DND-41 (cell line): ENCODE measurements around the gene ARHGAP35.

Source experiments
- ATAC-seq: fragments of 200-7000 bp; cut with Tn5 transposase; 3 replicates; pipeline ENCODE4 v1.9.1; 2021; ENCODE audit warnings: low read depth; ENCODE audit not compliant: insufficient read depth
- DNase-seq: peaks from one replicate; pipeline ENCODE4 v3.0.0-alpha.2; 2020
- H2AFZ ChIP-seq: 2 replicates; pipeline ENCODE4 v1.6.0; 2012; ENCODE audit warnings: low read depth, low read length
- H3K27ac ChIP-seq: 2 replicates; pipeline ENCODE4 v1.5.1; 2012; ENCODE audit warnings: low read length, inconsistent platforms
- H3K27me3 ChIP-seq: fragments of 200-600 bp; sonication (generic); 2 replicates; pipeline ENCODE4 v1.6.0; 2012; ENCODE audit warnings: low read length, mild to moderate bottlenecking, inconsistent platforms; ENCODE audit not compliant: insufficient read depth, poor library complexity
- H3K36me3 ChIP-seq: 2 replicates; pipeline ENCODE4 v1.5.1; 2012; ENCODE audit warnings: low read length, inconsistent platforms; ENCODE audit not compliant: insufficient read depth
- H3K4me1 ChIP-seq: 2 replicates; pipeline ENCODE4 v1.5.1; 2012; ENCODE audit warnings: mild to moderate bottlenecking, low read length; ENCODE audit not compliant: insufficient read depth
- H3K4me2 ChIP-seq: 2 replicates; pipeline ENCODE4 v1.6.0; 2012; ENCODE audit warnings: mild to moderate bottlenecking, moderate library complexity, low read length, inconsistent platforms; ENCODE audit not compliant: insufficient read depth
- H3K4me3 ChIP-seq, 2 experiments: fragments of 200-600 bp in 1 of 2; shearing (Covaris generic) in 1 of 2; 2 replicates each; pipeline ENCODE4 v1.5.1; 2012 to 2016; ENCODE audit warnings: inconsistent platforms in 2 of 2, low read length in 2 of 2, mild to moderate bottlenecking in 2 of 2, low read depth in 1 of 2, moderate library complexity in 1 of 2
- H3K79me2 ChIP-seq: 2 replicates; pipeline ENCODE4 v1.6.0; 2012; ENCODE audit warnings: low read length, inconsistent platforms; ENCODE audit not compliant: insufficient read depth
- H3K9ac ChIP-seq: 2 replicates; pipeline ENCODE4 v1.6.0; 2012; ENCODE audit warnings: low read depth, mild to moderate bottlenecking, inconsistent platforms, low read length, moderate library complexity
- H3K9me3 ChIP-seq: 2 replicates; pipeline ENCODE4 v1.5.1; 2012; ENCODE audit warnings: low read length, moderate library complexity, mild to moderate bottlenecking, inconsistent platforms; ENCODE audit not compliant: insufficient read depth, severe bottlenecking
- H4K20me1 ChIP-seq: 2 replicates; pipeline ENCODE4 v1.6.0; 2012; ENCODE audit warnings: low read length; ENCODE audit not compliant: insufficient read depth
- EZH2 ChIP-seq: IDR thresholded peaks from 3 replicates; pipeline ENCODE4 v1.6.1; 2012; ENCODE audit warnings: borderline replicate concordance, low read depth, mild to moderate bottlenecking, moderate library complexity, low read length, inconsistent platforms; ENCODE audit not compliant: severe bottlenecking
- TF ChIP-seq, protein P1 (sequence below): IDR thresholded peaks from 2 replicates; pipeline ENCODE4 v1.5.1; 2012; ENCODE audit warnings: borderline replicate concordance, low read length, moderate library complexity, mild to moderate bottlenecking; ENCODE audit not compliant: poor library complexity, severe bottlenecking; ENCODE audit errors: extremely low read depth

Gene ARHGAP35

DNA sequence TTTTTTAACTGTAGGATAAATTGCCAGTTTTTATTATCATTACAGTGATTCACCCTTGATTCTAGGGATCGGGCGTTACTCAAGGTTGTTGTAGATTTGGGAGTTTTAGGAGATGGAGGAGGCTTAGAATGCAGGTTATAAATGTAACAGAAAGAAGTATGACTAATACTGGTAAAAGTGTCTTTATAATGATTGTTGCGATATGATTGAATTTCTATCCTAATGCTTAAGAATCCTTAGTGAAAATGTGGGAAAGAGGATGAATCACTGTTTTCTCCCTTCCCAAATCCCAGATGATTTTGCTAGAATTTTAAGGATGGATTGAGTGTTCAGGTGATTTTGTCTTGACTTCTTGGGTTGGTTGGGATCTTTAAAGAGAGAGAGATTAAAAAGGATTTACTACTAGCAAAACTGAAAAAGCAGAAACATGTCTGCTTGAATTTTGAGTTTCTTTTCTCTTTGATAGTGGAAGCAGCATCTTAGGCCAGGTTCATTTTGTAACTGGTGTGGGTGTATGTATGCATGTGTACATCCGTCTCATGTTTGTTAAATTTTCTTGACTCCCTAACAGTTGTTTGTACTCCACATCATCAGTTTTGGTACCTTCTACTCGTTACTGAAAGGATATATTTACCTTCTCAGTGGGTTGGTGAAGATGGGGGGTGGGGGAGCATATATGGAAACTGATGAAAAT lies 25.9 kb downstream of the ARHGAP35 start:
- peaks cover 51% of the 10 kb centered on the region for H4K20me1 ChIP-seq
- H3K79me2 ChIP-seq, result peaks cover 96% of the 10 kb centered on the region
- H3K36me3 ChIP-seq, result no peaks in the 10 kb centered on the region
- no peak for DNase-seq
- TF ChIP-seq, protein P1, sequence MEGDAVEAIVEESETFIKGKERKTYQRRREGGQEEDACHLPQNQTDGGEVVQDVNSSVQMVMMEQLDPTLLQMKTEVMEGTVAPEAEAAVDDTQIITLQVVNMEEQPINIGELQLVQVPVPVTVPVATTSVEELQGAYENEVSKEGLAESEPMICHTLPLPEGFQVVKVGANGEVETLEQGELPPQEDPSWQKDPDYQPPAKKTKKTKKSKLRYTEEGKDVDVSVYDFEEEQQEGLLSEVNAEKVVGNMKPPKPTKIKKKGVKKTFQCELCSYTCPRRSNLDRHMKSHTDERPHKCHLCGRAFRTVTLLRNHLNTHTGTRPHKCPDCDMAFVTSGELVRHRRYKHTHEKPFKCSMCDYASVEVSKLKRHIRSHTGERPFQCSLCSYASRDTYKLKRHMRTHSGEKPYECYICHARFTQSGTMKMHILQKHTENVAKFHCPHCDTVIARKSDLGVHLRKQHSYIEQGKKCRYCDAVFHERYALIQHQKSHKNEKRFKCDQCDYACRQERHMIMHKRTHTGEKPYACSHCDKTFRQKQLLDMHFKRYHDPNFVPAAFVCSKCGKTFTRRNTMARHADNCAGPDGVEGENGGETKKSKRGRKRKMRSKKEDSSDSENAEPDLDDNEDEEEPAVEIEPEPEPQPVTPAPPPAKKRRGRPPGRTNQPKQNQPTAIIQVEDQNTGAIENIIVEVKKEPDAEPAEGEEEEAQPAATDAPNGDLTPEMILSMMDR, result no peak
- TF ChIP-seq EZH2, result no peak
- no peak for ATAC-seq
- H2AFZ ChIP-seq, result no peak overlapping the region
- no peak overlapping the region for H3K4me2 ChIP-seq
- no peaks in the 10 kb centered on the region for H3K27me3 ChIP-seq
- H3K27ac ChIP-seq, result no peak overlapping the region
- no peak overlapping the region for H3K4me3 ChIP-seq
- H3K4me1 ChIP-seq, result no peaks in the 10 kb centered on the region
- H3K9me3 ChIP-seq, result no peaks in the 10 kb centered on the region
- no peak overlapping the region for H3K9ac ChIP-seq

DNA sequence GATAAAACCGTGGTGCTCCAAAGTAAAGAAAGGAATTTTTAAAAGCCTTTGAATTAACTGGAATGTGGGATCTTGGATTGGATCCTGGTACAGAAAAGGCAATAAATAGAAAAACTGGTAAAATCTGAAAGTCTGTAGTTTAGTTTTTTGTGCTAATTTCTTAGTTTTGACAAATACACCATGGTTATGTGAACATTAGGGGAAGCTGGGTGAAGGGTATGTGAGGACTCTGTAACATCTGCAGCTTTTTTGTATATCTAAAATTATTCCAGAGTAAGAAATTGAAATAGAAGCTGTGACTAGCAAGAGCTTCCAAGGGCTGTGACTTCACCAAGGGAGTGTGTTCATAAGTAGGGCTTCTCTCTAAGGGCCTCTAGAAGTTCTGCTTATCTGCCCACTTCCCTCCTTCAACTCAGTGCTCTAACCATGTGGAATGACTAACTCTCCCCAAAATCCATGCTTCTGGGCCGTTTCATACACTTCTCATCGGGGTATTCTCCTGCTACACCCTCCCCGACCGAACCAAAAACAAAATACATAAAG lies 26.5 kb downstream of the ARHGAP35 start:
- no peaks in the 10 kb centered on the region for H3K4me1 ChIP-seq
- ATAC-seq (no peak), DNase-seq (no peak)
- H3K9me3 ChIP-seq, result no peaks in the 10 kb centered on the region
- peaks cover 96% of the 10 kb centered on the region for H3K79me2 ChIP-seq
- no peaks in the 10 kb centered on the region for H3K27me3 ChIP-seq
- H3K27ac ChIP-seq, result no peak overlapping the region
- peaks cover 49% of the 10 kb centered on the region for H4K20me1 ChIP-seq
- H3K9ac ChIP-seq, result no peak overlapping the region
- no peak overlapping the region for H3K4me3 ChIP-seq
- no peak overlapping the region for H2AFZ ChIP-seq
- TF ChIP-seq EZH2, result no peak
- TF ChIP-seq, protein P1, result no peak
- no peaks in the 10 kb centered on the region for H3K36me3 ChIP-seq
- no peak overlapping the region for H3K4me2 ChIP-seq

DNA sequence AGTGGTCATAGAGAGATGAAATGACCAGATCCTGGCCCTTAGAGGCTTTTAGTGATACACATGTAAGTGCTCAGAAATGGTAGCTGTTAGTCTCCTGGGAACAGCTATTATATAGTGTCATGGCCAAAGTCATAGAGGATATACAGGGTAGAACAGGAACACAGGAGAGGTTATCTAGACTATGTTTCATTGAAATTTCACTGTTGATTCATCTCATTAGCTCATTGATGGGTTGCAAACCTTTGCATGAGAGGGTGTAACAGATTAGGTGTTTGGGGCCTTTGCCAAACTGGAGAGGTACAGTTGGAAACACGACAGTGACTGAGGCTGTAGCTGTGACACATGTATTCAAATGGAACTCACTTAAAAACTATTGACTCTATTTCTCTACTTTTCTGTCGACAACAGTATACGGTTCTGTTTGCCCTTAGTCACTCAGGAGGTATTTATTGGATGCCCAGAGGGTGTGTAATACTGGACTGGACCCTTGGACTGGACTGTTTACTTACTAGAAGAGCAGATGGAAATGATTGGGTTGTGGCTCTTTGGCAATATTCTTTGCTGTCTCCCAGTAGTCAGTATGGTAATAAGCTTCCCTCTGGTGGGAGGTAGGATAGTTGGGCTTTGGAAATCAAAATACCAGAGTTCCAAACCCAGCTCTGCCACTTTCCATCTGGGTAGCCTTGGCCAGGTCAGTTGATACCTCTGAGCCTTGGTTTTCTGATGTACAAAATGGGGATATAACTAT lies 29.8 kb downstream of the ARHGAP35 start:
- DNase-seq (no peak), ATAC-seq (no peak)
- Histone ChIP-seq H3K36me3 (no peaks in the 10 kb centered on the region), H3K9me3 (no peaks in the 10 kb centered on the region), H4K20me1 (peaks cover 47% of the 10 kb centered on the region), H2AFZ (no peak overlapping the region), H3K27ac (no peak overlapping the region), H3K9ac (no peak overlapping the region), H3K4me2 (no peak overlapping the region), H3K27me3 (no peaks in the 10 kb centered on the region), H3K79me2 (peaks cover 94% of the 10 kb centered on the region), H3K4me3 (no peak overlapping the region), H3K4me1 (no peaks in the 10 kb centered on the region)
- no peak for TF ChIP-seq EZH2
- TF ChIP-seq, protein P1, result no peak
